ENCODE data around the gene AKAP6. TPM values are rescaled to one million over a fixed set of nuclear protein-coding genes. Genes with fewer than 3 reads are reported as not detected.

The AKAP6 gene
- total RNA-seq, 1 donor from 2014 or later, result 3.6 TPM

DNA sequence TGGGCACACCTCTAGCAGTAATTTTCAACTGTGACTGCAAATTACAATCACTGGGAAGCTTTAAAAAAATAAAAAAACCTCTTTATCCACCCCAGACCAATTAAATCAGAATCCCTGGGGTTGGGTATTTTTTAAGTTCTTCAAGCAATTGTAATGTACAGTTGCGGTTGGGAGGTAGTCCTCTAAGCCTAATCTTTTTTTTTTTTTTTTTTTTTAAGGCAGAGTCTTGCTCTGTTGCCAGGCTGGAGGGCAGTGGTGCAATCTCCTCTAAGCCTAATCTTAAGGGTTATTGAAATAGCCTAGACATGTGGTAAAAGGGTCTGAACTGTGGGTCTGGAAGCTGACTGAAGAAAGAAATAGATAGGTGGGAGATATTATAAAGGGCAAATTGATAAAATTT is 230.5 kb downstream of the AKAP6 start:
- DNase-seq (ENCODE audit: low spot score), result no peak
- no peak overlapping the region for H3K27ac Mint-ChIP-seq (ENCODE audit: unreplicated experiment)
- no peaks in the 10 kb centered on the region for H3K9me3 Mint-ChIP-seq (ENCODE audit: low read depth)
- no peaks in the 10 kb centered on the region for H3K36me3 Mint-ChIP-seq (ENCODE audit: low read depth)
- H3K27me3 Mint-ChIP-seq (ENCODE audit: low read depth), result no peaks in the 10 kb centered on the region
- no peak overlapping the region for H3K4me3 Mint-ChIP-seq (ENCODE audit: unreplicated experiment)
- H3K4me1 Mint-ChIP-seq (ENCODE audit: low read depth), result peaks cover 10% of the 10 kb centered on the region
- TF ChIP-seq CTCF (IDR thresholded peaks at IDR 0.05), result no peak

- H3K27ac Mint-ChIP-seq (ENCODE audit: unreplicated experiment), result no peak overlapping the region
- H3K9me3 Mint-ChIP-seq (ENCODE audit: low read depth), result no peaks in the 10 kb centered on the region
- H3K4me3 Mint-ChIP-seq (ENCODE audit: unreplicated experiment), result no peak overlapping the region
- H3K27me3 Mint-ChIP-seq (ENCODE audit: low read depth), result no peaks in the 10 kb centered on the region
- DNase-seq (ENCODE audit: low spot score), result no peak
- peak; percentile 97 for TF ChIP-seq CTCF (IDR thresholded peaks at IDR 0.05)
- H3K36me3 Mint-ChIP-seq (ENCODE audit: low read depth), result no peaks in the 10 kb centered on the region
- H3K4me1 Mint-ChIP-seq (ENCODE audit: low read depth), result peaks cover 17% of the 10 kb centered on the region
Measured at GRCh38 chr14:32560209-32560857, 231.2 kb downstream of the AKAP6 start.

DNA sequence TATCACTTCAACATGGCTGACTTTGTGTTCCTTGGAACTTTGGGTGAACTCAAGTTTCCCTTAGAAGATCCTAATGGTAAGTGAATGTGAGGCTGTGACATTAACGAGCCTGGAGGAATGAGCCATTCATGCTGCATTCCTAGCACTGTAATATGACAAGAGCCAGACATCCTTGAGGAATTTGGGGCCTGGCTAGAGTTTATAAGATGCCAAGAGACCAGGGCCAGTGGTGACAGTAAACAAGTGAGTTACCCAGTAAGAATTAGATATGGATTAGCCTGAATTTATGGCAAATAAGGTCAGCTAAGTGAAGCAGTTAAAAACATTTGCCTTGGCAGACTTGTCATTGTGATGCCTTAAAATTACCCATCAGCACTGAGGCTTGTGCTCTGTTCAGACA is 232.4 kb downstream of the AKAP6 start:
- peak overlapping the region; percentile 81 for H3K27ac Mint-ChIP-seq (ENCODE audit: unreplicated experiment)
- DNase-seq (ENCODE audit: low spot score), result no peak

DNA sequence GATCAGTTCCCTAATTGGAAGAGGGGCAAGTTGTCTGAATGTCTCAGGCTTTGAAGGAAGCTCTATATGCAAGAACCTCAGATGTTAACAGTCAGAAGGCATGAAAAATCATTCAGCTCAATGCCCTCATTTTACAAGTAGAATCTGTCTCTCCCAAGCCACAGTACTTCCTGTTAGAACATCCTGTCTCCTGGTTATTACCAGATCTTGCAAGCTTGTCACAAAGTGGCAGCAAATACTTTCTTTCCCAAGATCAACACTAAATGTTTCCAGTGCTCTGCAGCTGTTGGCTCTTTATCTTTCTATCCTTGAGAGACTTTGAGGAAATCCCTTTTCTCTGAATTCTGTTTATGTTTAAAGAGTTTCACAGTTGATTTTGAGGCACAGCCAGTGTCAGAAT is 235.5 kb downstream of the AKAP6 start:
- Mint-ChIP-seq H3K9me3 (ENCODE audit: low read depth) (no peaks in the 10 kb centered on the region), H3K4me3 (ENCODE audit: unreplicated experiment) (no peak overlapping the region), H3K27me3 (ENCODE audit: low read depth) (no peaks in the 10 kb centered on the region), H3K36me3 (ENCODE audit: low read depth) (no peaks in the 10 kb centered on the region), H3K27ac (ENCODE audit: unreplicated experiment) (peak overlapping the region; percentile 85), H3K4me1 (ENCODE audit: low read depth) (peaks cover 33% of the 10 kb centered on the region)
- TF ChIP-seq CTCF (IDR thresholded peaks at IDR 0.05), result no peak
- DNase-seq (ENCODE audit: low spot score), result no peak

More for the DNA sequence above, 232.4 kb downstream of the AKAP6 start:
- Mint-ChIP-seq H3K27me3 (ENCODE audit: low read depth) (no peaks in the 10 kb centered on the region), H3K9me3 (ENCODE audit: low read depth) (no peaks in the 10 kb centered on the region), H3K4me1 (ENCODE audit: low read depth) (peaks cover 23% of the 10 kb centered on the region), H3K4me3 (ENCODE audit: unreplicated experiment) (no peak overlapping the region), H3K36me3 (ENCODE audit: low read depth) (no peaks in the 10 kb centered on the region)
- TF ChIP-seq CTCF (IDR thresholded peaks at IDR 0.05), result no peak

- H3K4me3 Mint-ChIP-seq (ENCODE audit: unreplicated experiment), result no peak overlapping the region
- H3K9me3 Mint-ChIP-seq (ENCODE audit: low read depth), result no peaks in the 10 kb centered on the region
- no peak for TF ChIP-seq CTCF (IDR thresholded peaks at IDR 0.05)
- no peak for DNase-seq (ENCODE audit: low spot score)
- no peaks in the 10 kb centered on the region for H3K36me3 Mint-ChIP-seq (ENCODE audit: low read depth)
- peak overlapping the region; percentile 85 for H3K27ac Mint-ChIP-seq (ENCODE audit: unreplicated experiment)
- H3K4me1 Mint-ChIP-seq (ENCODE audit: low read depth), result peaks cover 33% of the 10 kb centered on the region
- H3K27me3 Mint-ChIP-seq (ENCODE audit: low read depth), result no peaks in the 10 kb centered on the region
Measured at GRCh38 chr14:32565256-32565655, 236.2 kb downstream of the AKAP6 start.

Data from chondrocyte (in vitro differentiated cells).